Measurements from ENCODE around the gene LGSN.
"Not testable (repeated sequence)": the region's sequence is repeated elsewhere in the genome, so short reads cannot be mapped to it uniquely, and the experiment has no call there.

Gene LGSN

DNA sequence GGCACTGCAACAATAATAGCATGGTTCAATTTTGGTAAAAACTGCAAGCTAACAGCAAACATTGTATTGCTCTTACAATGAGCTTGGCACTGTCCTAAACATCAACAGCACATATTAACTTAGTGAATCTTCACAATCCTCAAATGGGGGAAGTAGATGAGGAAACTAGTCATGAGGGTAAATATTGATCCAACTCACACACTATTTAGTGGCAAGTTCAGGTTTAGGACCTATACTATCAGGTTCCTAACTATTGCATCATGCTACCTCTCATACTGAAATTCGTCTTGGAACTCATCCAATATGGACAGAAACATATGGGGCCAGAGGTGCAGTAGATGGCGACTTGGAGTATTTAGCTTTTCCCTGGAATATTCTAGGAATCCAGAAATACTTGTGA lies 74.4 kb downstream of the LGSN start:
- DNase-seq, result no peak

- DNase-seq, result no peak
These were observed 83.4 kb downstream of the LGSN start for GRCh38 chr6:63236398-63236817.

DNA sequence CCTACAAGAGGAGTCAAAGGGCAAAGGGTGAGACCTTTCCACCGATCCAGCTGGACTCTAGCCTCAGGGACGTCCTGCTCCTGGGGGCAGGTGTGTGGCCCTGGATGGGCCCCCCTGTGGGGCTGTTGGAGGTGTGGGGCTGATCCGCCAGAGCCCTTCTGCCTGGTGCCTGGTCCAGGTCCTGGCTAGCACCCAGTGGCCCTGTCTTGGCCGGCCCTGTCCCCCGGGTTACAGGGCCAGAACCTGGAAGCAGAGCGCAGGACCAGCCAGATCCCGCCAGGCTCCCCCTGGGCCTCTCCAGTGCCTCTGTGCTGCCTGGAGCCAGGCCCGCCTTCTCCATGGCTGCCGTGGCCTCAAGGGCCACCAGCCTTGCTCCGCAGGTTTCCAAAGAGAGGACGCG lies 89.3 kb downstream of the LGSN start:
- DNase-seq, result not testable (repeated sequence)

DNA sequence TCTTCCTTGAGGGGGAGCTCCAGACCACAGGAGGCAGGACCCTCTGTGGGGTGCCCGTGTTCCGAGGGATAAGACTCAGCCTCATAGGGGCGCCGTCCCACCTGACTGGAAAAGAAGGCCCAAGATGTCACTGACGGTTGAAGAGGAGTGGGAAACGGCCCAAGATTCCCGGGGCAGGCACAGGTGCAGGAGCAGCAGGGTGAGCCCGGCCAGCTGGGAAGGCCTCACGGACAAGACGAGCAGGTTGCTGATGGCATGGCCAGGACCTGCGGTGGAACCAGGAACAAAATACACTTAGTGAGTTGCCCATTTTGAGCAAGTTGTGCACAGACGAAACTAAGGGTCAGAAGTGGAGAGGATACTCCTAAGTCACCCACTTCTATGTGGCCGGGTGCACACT lies 89.8 kb downstream of the LGSN start:
- DNase-seq, result not testable (repeated sequence)

GRCh38 chr6:63227928-63228894 lies 91.6 kb downstream of the LGSN start:
- not testable (repeated sequence) for DNase-seq

DNA sequence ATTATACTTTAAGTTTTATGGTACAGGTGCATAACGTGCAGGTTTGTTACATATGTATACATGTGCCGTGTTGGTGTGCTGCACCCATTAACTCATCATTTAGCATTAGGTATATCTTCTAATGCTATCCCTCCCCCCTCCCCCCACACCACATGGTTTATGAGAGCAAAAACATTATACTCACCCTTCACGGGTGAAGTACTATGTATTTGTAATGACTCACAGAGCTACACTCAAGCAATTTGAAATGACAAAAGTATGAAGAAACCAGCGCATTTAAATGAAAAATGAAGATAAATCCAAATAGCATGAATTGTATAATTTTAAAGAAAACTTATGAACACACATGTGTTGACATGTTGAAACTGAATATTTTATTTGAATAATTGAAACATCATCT lies 93.8 kb downstream of the LGSN start:
- DNase-seq, result not testable (repeated sequence)
